HUES48 (cell line): ENCODE data around the gene DOK3.
A peak's percentile ranks its signal among the peaks of the same experiment; 100 is the strongest.

Source experiments
- H3K27ac ChIP-seq: one replicate; pipeline ENCODE4 v1.7.0; 2013; ENCODE audit warnings: low read depth, low read length, inconsistent platforms
- H3K27me3 ChIP-seq: 2 replicates; pipeline ENCODE4 v1.6.1; 2013; ENCODE audit warnings: mild to moderate bottlenecking, low read length; ENCODE audit not compliant: control insufficient read depth, insufficient read depth
- H3K36me3 ChIP-seq: 2 replicates; pipeline ENCODE4 v1.6.1; 2013; ENCODE audit warnings: low read length; ENCODE audit not compliant: control insufficient read depth, insufficient read depth
- H3K4me1 ChIP-seq: 2 replicates; pipeline ENCODE4 v1.6.1; 2013; ENCODE audit warnings: mild to moderate bottlenecking, low read length; ENCODE audit not compliant: control insufficient read depth, insufficient read depth
- H3K4me3 ChIP-seq: 2 replicates; pipeline ENCODE4 v1.5.1; 2013; ENCODE audit warnings: mild to moderate bottlenecking, low read depth, low read length
- H3K9ac ChIP-seq: 2 replicates; pipeline ENCODE4 v1.6.1; 2013; ENCODE audit warnings: mild to moderate bottlenecking, low read depth, low read length, moderate library complexity
- H3K9me3 ChIP-seq: 2 replicates; pipeline ENCODE4 v1.6.1; 2013; ENCODE audit warnings: low read length; ENCODE audit not compliant: control insufficient read depth, insufficient read depth

The DOK3 gene

DNA sequence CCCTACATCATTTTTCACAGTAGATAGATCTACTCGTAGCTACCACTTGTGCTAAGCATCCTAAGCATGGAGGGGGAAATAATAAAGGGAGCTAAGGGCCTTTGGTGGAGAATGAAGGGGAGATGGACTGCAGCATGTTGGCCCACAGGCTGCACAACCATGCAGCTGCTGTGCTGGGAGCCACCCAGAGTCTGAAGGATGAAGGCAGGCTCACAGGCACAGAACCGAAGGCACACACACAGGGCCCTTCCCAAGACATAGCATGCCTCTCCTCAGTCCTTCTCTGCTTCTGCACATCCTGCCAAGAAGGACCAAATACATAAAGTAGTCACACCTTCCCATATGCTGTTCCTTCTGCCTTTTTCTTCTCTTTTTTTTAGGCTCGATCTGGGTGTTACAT lies 38.1 kb upstream of the DOK3 start:
- H3K4me3 ChIP-seq = no peak overlapping the region
- H3K9me3 ChIP-seq = no peaks in the 10 kb centered on the region
- peaks cover 1% of the 10 kb centered on the region; the same call in 1 of the 2 replicates for H3K4me1 ChIP-seq
- no peak overlapping the region for H3K27ac ChIP-seq
- H3K9ac ChIP-seq = no peak overlapping the region
- H3K27me3 ChIP-seq = no peaks in the 10 kb centered on the region
- peaks cover 24% of the 10 kb centered on the region for H3K36me3 ChIP-seq

DNA sequence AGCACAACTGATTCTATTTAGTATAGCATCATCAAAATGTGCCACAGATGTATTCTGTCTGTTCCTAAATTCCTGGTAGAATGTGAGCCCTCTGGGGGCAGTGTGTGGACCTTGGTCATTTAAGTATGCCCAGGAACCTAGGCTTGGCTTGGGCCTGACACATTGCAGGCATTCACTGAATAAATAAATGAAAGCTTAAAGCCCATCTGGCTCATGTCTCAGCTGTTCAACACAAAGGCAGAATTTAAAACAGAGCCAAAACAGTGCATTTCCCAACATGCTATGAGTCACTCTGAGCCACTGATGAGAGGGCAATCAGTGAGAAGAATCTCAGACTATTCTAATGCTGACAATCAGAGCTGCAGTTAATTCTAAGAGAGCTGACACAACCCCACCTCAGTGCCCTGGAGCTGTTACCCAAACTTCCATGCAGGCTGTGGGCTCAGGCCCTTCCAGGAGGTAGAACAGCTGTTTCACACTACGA lies 36.7 kb upstream of the DOK3 start:
- no peaks in the 10 kb centered on the region for H3K9me3 ChIP-seq
- no peaks in the 10 kb centered on the region for H3K27me3 ChIP-seq
- peak overlapping the region; percentile 61 for H3K27ac ChIP-seq
- peaks cover 20% of the 10 kb centered on the region for H3K36me3 ChIP-seq
- no peak overlapping the region for H3K9ac ChIP-seq
- no peaks in the 10 kb centered on the region; the same call in 1 of the 2 replicates for H3K4me1 ChIP-seq
- H3K4me3 ChIP-seq = no peak overlapping the region

DNA sequence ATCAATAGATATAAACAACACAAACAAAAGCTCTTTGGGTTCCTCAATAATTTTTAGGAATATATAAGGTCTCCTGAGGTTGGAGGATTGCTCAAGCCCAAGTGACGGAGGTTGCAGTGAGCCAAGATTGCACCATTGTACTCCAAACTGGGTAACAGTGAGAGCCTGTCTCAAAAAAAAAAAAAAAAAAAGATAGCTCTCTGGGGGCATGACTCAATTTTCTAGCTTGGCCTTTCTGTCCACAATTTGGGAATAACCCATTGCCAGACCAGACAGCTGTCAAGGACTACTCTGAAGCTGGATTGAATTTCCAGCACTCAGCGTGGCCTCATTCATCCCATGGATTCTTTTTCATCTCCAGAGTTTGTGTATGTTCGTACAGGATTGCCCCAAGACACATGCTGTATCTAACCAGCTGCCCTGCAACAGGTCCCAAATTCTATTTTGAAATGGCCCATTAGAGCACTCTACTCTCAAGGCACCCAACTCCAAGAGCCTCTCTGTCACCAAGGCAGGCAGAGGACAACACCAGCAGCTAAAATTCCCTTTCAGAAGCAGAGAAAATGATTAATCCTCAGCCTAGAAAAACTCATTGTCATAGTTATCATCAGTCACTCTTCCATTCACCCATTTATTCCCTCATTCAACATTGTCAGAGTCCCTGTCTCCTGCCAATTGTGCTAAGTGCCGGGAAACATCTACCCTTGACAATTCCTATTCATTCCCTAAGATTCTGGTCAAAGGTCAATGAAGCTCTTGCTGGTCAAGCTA lies 36.0 kb upstream of the DOK3 start:
- no peaks in the 10 kb centered on the region for H3K9me3 ChIP-seq
- H3K4me1 ChIP-seq = no peaks in the 10 kb centered on the region; the same call in 1 of the 2 replicates
- H3K4me3 ChIP-seq = no peak overlapping the region
- peaks cover 14% of the 10 kb centered on the region for H3K36me3 ChIP-seq
- no peak overlapping the region for H3K9ac ChIP-seq
- H3K27ac ChIP-seq = peak overlapping the region; percentile 61
- no peaks in the 10 kb centered on the region for H3K27me3 ChIP-seq

DNA sequence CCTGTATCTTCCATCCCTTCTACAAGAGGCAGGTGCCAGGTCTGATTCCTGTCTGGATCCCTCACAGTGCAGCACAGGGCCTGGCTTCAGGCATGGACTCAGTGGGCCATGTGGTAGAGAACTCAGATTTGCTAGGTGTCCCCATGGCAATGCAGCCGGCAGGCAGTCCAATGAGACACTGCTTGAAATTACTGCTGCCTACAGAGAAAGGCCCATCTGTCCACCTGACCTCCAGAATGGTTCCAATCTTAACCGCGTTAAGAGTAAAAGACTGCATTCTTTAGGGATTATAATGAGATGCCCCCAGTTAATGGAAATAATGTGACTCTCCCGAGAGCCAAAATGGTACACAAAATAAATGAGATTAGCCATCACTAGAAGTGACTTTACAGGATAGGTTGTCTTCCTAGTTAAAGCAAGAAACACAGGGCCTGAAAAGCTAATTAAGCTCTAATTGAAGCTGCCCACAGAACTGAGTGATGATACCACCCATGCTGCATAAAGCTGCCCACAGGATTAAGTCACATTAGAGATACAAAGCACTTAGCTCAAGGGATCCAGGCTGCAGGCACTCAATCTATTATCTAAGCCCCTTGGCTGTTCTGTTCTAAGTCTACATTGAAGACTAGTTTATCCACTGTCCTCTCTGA lies 33.3 kb upstream of the DOK3 start:
- peaks cover 26% of the 10 kb centered on the region for H3K36me3 ChIP-seq
- no peaks in the 10 kb centered on the region for H3K27me3 ChIP-seq
- no peaks in the 10 kb centered on the region; the same call in 1 of the 2 replicates for H3K4me1 ChIP-seq

DNA sequence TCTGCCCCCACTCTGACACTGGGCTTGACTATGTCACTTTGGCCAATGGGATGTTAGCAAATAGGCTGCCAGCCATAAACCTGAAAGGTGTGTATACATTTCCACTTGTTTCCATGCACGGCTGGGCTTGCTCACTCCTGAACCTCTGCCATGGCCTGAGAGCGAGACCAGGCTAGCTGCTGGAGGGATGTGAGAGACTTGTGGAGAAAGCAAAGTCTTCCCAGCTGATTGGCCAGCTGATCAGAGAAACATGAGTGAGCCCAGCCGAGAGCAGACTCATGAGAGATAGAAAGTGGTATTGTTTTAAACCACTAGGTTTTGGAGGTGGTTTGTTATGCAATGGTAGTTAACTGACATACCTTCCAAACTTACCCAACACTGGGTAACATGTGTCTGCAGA lies 30.8 kb upstream of the DOK3 start:
- peaks cover 49% of the 10 kb centered on the region for H3K36me3 ChIP-seq

More for the DNA sequence above, 33.3 kb upstream of the DOK3 start:
- no peaks in the 10 kb centered on the region for H3K9me3 ChIP-seq
- no peak overlapping the region for H3K4me3 ChIP-seq
- no peak overlapping the region for H3K27ac ChIP-seq
- no peak overlapping the region for H3K9ac ChIP-seq

DNA sequence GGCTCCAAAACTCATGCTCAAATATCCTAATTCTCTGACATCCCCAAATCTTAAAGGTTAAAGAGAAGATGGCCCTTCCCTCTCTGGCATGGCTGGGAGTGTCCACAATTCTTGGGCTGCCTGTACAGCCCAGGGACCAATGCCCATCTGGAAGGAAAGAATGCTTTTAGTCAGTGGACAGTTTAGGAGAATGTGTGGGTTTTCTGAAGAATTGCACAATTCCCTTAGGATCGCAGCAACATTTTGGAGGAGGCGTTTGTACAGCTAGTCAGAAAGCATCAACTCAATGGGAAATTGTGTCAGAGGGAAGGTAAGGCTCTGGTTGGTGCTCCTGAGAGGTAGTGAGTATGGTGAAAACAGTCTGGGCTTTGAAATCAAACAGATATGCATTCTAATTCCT lies 29.8 kb upstream of the DOK3 start:
- Histone ChIP-seq H3K4me1 (no peaks in the 10 kb centered on the region), H3K36me3 (peaks cover 58% of the 10 kb centered on the region), H3K4me3 (no peak overlapping the region), H3K27me3 (no peaks in the 10 kb centered on the region), H3K27ac (no peak overlapping the region), H3K9ac (no peak overlapping the region), H3K9me3 (no peaks in the 10 kb centered on the region)

More for the DNA sequence above, 30.8 kb upstream of the DOK3 start:
- H3K4me1 ChIP-seq = no peaks in the 10 kb centered on the region
- H3K9ac ChIP-seq = no peak overlapping the region
- no peak overlapping the region for H3K4me3 ChIP-seq
- H3K27ac ChIP-seq = no peak overlapping the region
- no peaks in the 10 kb centered on the region for H3K9me3 ChIP-seq
- no peaks in the 10 kb centered on the region for H3K27me3 ChIP-seq

DNA sequence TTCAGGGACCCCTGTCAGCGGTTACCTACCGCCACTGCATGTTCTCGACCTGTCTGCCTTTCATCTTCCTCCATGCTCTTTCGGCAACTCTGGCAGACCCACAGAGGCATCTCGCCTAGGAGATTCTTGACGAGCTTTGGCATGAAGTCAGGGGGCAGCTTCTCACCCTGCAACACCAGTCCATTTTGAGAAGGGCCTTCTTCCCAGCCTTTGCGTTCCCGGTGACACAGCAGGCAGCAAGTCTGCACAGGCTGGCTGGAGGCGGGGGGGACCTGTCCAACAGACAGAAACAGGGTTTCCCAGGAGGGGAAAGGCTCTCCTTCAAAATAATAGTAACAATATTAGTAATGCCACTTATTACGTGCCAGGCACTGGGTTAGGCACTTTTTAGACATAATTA lies 29.2 kb upstream of the DOK3 start:
- no peak overlapping the region for H3K9ac ChIP-seq
- H3K4me1 ChIP-seq = no peaks in the 10 kb centered on the region
- no peak overlapping the region for H3K4me3 ChIP-seq
- H3K9me3 ChIP-seq = no peaks in the 10 kb centered on the region
- peaks cover 61% of the 10 kb centered on the region for H3K36me3 ChIP-seq
- H3K27ac ChIP-seq = no peak overlapping the region
- no peaks in the 10 kb centered on the region for H3K27me3 ChIP-seq

DNA sequence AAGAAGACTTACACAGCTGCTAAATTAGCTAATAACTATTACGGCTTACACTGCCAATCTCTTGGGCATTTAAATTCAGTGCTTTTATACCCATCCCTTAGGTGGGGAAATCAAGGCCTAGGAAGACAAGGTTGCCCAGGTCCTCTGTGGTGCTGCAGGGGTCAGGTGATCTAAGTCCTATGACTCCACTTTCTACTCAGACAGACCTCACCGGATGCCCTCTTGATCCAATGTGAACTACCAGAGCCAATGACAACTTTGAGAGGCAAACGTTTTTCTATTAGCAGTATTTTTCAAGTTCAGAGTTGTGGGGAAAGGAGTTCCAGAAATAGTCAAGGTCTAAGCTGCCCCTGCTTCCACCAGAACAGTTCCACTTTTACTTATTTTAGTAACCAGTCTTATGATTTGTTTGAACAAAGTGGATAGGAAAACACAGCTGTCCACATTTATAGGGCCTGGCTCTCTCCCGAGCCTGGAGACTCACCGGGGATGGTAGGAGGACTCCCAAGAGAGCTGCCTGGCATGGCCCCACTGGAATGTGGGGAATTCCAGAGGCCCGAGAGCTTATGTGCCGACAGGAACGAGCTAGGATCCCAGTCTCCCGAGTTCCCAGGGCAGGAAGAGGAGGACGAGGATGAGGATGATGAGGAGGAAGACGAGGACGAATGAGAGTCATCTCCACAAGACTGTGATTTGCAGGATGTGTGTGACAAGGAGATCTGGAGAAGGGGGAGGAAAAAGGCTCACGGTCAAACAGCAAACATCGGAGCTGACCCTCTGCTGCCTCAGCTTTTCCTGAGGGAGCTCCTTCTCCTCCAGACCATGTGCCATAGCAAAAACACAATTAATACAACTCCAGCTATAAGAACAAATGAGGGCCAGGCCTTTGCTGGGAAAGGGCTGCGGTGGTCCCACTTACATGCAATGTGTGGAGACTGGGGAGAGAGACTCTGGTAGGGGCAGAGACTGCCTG lies 28.0 kb upstream of the DOK3 start:
- Histone ChIP-seq H3K27ac (no peak overlapping the region), H3K9ac (no peak overlapping the region), H3K4me1 (no peaks in the 10 kb centered on the region), H3K9me3 (no peaks in the 10 kb centered on the region), H3K4me3 (no peak overlapping the region), H3K27me3 (no peaks in the 10 kb centered on the region), H3K36me3 (peaks cover 69% of the 10 kb centered on the region)

DNA sequence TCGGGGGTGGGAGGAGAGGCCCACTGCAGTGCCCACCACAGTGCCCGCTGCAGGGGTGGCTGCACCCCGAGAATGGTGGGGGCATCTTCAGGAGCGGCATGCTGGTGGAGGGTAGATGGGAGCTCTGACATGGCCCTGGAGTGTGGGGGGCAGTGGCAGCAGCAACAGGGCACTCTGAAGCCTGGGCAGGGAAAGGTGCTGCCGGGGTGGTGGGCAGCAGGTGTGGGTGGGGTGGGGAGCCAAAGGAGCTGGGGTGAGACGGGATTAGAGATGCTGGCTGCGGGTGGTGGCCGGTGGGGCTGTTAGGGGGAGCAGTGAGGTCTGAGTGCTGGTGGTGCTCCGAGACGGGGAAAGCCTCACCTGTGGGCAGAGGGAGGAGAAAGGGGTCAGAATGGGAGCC lies 26.8 kb upstream of the DOK3 start:
- no peak overlapping the region for H3K9ac ChIP-seq
- no peaks in the 10 kb centered on the region for H3K9me3 ChIP-seq
- H3K4me3 ChIP-seq = no peak overlapping the region
- H3K27ac ChIP-seq = no peak overlapping the region
- no peaks in the 10 kb centered on the region for H3K27me3 ChIP-seq
- peaks cover 72% of the 10 kb centered on the region for H3K36me3 ChIP-seq
- H3K4me1 ChIP-seq = no peaks in the 10 kb centered on the region

DNA sequence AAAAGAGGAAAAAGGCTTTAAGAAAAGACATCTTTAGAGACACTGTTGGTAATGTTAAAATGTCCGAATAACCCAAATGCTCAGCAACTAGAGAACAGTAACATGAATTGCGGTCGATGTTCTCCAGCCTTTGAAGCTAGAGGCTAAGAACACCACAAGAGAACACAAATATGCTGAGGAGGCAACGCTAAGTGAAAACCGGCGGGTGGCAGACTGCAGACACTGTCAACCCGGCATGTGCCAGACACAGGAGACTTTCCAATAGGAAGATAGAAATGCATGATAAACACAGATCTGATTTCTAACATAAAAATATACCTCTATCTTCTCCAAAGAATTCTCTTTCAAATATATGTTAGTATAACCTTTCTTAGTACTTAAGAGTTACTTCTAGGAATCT lies 25.5 kb upstream of the DOK3 start:
- no peaks in the 10 kb centered on the region for H3K4me1 ChIP-seq
- H3K36me3 ChIP-seq = peaks cover 83% of the 10 kb centered on the region
- H3K4me3 ChIP-seq = no peak overlapping the region
- no peaks in the 10 kb centered on the region for H3K9me3 ChIP-seq
- no peak overlapping the region for H3K9ac ChIP-seq
- no peak overlapping the region for H3K27ac ChIP-seq
- H3K27me3 ChIP-seq = no peaks in the 10 kb centered on the region
